SHP77 (cell line): ENCODE measurements around the gene TMEM62.
"Not testable (repeated sequence)": the region's sequence is repeated elsewhere in the genome, so short reads cannot be mapped to it uniquely, and the experiment has no call there.

Source experiments
- DNase-seq, 2 experiments: peaks; one replicate each; lab custom pipeline; 2025; lab: John Stamatoyannopoulos, UW

TMEM62 gene

GRCh38 chr15:43209059-43209824 is 75.9 kb downstream of the TMEM62 start:
- peak; percentile 8 to 24 for DNase-seq

DNA sequence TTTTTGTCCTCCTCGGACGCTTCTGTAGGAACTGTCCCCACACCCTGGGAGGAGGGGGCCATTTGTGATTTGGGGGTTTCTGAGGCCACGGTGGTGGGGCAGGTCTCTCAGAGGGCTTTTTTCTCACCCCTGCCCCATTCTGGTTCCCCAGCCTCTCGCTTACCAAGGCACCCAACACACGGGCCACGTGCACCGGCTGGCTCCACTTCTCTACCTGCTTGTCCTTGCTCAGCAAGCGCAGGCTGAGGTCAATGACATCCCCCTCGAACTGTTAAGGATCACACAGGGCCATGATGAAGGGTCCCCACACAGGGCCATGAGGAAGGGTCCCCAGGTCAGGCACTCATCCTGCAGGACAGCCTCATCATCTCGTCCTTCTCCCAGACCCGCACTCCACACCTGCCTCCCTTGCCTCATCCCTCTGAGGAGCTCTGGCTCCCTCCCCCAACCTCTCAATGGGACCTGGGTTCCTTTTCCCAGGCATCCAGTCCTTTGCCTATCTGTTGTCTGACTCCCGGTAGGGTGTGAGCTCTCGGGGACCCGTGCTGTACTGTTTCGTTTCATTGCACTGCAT is 76.9 kb downstream of the TMEM62 start:
- no peak for DNase-seq

DNA sequence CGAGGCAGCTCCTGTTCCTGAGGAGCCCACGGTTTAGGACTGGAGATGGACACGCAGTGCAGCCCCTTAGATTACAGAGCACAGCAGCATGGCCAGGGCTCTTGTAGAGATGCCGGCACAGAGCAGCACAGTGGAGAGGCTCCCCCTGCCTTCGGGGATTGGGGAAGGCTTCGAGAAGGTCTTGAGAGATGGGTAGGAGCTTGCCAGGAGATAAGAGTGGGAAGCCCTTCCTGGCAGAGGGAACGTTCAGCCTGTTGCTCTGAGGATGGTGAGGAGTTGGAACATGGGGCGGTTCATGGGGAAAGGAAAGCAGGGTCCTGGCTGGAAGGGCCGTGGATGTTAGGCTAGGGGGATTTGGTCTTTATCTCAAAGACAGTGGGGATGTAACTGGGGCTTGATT is 77.4 kb downstream of the TMEM62 start:
- DNase-seq, result no peak

DNA sequence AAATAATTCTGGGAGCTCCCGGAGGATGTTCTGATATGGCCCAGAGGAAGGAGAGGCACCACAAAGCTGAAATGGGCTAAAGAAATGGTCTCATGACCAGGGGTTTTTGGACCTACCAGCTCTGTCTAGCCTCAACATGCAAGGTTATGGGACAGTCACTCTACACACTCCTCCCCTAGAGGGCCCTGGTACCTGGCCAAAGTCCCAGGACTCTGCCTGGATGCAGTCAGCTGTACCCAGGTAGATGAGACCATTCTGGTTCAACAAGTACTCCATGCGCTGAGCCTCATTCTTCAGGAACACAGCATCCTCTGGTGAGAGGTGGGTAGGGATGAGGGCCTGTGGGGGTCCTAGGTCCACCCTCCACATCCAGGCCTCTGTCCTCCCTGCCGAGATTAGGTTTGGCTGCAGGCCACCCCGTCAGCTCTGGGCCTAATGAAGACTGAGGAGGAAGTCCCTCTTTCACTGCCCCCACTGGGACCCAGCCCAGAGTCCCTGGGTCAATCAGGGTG is 77.9 kb downstream of the TMEM62 start:
- no peak for DNase-seq

- no peak for DNase-seq
Observed at GRCh38 chr15:43212299-43212698, 78.9 kb downstream of the TMEM62 start.

DNA sequence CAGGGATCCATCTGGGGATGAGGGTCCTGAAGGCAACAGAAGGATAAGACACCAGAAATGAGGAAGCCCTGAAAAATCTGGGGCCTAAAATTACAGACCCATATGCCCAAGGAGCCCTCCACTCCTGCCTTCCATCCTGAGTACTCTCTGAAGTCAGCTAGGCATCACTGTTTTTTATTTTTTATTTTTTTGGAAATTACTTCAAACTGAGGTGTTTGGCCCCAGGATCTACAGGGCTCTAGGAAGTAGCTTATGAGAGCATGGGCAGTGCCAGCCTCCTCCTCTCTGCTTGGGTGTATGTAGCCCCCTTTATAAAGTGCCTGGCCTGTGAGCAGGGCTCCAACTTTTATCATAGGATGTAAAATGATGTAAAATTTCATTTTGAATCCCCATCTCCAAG is 79.6 kb downstream of the TMEM62 start:
- DNase-seq, result no peak

- DNase-seq, result no peak
Observed at GRCh38 chr15:43213466-43213865, 80.1 kb downstream of the TMEM62 start.

DNA sequence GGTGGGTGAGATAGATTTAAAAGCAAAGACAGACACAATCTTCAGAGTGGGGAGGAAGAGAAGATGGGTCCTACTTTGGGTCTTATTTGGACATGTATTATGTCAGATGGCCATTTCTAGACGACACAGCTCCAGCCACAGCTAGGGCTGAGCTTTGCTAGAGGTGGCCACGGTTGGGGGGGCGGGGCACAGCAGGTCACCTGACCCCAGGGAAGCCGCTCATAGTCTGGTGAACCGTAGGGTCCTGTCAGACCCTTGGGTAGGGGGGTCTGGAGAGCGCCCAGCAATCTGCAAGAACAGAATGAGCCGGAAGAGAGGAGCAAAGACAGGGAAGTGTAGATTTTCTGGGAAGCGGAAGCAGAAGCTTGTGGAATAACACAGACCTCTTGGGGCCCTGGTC is 80.8 kb downstream of the TMEM62 start:
- DNase-seq, result no peak

- no peak for DNase-seq
Observed at GRCh38 chr15:43214592-43215295, 81.4 kb downstream of the TMEM62 start.

DNA sequence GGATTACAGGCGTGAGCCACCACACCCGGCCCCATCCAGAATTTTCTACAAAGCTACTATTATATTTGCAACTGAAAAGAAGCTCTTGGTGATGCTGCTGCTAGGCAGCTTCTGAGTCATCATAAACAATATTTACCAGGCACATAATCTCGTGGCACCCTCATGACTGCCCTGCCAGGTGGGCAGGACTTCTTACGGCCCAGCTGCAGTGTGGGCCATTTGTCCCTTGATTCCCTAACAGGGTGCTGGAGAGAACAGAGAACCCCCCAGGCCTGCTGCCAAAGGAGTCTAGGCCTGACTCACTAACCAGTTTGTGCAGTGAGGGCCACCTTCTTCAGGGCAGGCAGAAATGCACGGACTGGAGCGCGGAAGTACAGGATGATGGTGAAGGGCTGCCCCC is 82.6 kb downstream of the TMEM62 start:
- no peak for DNase-seq

GRCh38 chr15:43218908-43219706 is 85.7 kb downstream of the TMEM62 start:
- peak; percentile 6 to 32 for DNase-seq

- no peak for DNase-seq
Observed at GRCh38 chr15:43219929-43220928, 86.8 kb downstream of the TMEM62 start.

GRCh38 chr15:43220991-43221403 is 87.6 kb downstream of the TMEM62 start, which contains the start of gene EPB42:
TSS of gene EPB42 (minus strand) at chr15:43221018. CDS start at chr15:43220825, 193 bp downstream.
- DNase-seq, result no peak

DNA sequence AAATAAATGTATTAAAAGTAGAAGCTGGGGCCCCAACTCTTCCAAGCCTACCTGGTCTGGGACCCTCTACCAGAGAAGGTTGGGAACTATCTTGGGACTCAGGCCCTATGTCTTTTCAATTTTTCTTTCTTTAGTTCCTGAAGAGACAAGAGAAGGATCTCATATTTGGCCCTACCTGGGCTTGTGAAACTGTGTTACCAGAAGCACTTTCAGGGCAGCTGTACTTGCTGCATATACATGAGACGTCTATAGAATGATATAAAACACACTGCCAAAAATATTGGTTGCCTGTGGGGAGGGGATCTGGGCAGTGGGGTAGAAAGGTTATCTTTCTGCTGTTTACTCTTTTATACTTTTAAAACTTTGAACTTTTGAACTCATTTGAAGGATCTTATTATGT is 88.0 kb downstream of the TMEM62 start:
- no peak for DNase-seq

DNA sequence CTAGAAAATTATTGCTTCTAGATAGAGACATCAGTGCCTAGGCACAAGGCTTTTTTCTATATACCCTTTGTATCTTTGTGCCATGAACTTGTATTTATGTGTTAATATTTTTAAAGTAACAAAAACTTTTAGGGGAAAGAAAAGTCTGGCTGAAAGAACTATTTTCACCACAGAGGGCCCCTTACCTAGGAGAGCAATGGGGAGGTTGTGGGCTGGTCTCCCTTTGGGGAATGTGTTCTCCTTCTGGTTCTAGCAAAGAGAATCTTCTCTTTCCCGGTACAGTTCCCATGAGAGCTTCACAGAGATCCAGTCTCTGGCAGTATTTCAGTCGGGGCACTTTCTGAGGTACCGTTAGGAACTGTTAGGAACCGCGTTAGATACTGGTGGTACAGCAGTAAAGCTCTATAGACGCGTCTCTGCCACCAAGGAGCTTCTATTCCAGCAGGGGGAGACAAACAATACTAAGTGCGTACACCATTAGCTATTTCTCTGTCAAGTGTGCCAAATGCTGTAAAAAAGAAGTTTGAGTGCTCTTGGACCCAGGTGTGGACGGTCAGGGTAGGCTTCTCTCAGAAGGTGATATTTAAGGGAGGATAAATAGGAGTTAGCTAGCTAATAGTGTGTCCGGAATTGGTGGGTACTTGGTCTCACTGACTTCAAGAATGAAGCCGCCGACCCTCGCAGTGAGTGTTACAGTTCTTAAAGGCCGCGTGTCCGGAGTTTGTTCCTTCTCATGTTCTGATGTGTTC is 92.0 kb downstream of the TMEM62 start:
- peak; percentile 58 to 60 for DNase-seq

- DNase-seq, result not testable (repeated sequence)
Observed at GRCh38 chr15:43225950-43226255, 92.5 kb downstream of the TMEM62 start.

GRCh38 chr15:43226436-43227305 is 93.3 kb downstream of the TMEM62 start:
- no peak for DNase-seq

DNA sequence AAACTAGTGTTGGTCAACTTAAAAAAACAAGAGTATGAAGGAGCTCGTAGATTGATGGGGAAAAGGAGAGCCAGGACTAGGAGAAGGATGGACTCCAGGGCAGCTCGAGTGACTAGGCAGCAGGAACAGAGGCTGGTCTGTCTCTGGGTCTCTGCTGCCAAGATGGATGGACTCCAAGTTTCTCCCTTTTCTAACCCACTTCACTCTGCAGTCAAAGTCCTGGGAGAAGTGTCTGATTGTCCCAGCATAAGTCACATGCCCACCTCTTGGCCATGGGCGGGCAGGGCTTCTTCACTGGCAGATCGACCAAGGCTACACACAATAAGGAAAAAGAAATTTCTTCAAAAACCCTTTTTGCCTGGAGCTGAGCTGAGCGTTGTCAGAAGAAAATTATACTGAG is 96.6 kb downstream of the TMEM62 start:
- DNase-seq, result no peak

DNA sequence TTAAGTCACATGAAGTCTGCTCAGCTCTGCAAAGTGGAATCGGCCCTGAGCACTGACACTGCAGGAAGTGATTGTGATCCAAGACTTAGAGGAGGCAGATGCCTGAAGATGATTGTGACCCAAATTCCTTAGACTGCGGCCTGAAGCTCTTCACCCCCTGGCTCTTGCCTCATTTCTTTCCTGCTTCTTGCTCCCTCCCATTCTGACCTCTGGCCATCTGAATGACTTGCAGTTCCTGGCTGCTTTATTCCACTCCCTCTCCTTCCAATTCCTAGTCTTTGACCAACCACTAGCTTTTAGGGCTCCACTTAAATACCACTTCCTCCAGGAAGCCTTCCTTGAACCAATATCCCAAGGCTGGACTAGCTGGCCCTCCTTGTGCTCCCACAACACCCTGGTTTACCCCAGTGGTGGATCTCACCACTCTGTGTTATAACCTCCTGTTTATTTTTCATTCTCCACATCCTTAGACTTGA is 97.3 kb downstream of the TMEM62 start:
- no peak for DNase-seq
